HEK293 (cell line): ENCODE measurements around the gene ANKRD53.

ENCODE experiments used
- CTCF ChIA-PET: fragments of 350-600 bp; formaldehyde crosslinking; extraction: SDS; loops from one replicate; lab custom pipeline; 2021; ENCODE audit warnings: antibody characterized with exemption; lab: Yijun Ruan, JAX
- POLR2A ChIA-PET: fragments of 300-600 bp; formaldehyde crosslinking; extraction: SDS; loops from one replicate; lab custom pipeline; 2020; ENCODE audit warnings: antibody characterized with exemption, inconsistent platforms; lab: Yijun Ruan, JAX
- H3K27ac ChIP-seq: fragments of 200-500 bp; sonication (Bioruptor generic); 2 replicates; pipeline ENCODE4 v1.5.1; 2014; ENCODE audit warnings: low read depth, low read length, control low read depth, inconsistent platforms; ENCODE audit errors: extremely low read depth
- H3K36me3 ChIP-seq, 2 experiments: fragments of 200-500 bp in 1 of 2; sonication (Bioruptor generic) in 1 of 2; 1 replicate in 1 of 2; 2 replicates in 1 of 2; pipeline ENCODE4 v1.5.1; 2014 to 2017; ENCODE audit warnings: inconsistent platforms in 2 of 2, low read length in 2 of 2; ENCODE audit not compliant: control insufficient read depth in 2 of 2, insufficient read depth in 1 of 2
- H3K4me1 ChIP-seq: fragments of 200-500 bp; sonication (Bioruptor generic); 2 replicates; pipeline ENCODE4 v1.5.1; 2014; ENCODE audit warnings: mild to moderate bottlenecking, low read length, inconsistent platforms; ENCODE audit not compliant: control insufficient read depth, insufficient read depth
- H3K4me3 ChIP-seq: 2 replicates; pipeline ENCODE4 v1.5.1; 2011; ENCODE audit warnings: low read depth, mild to moderate bottlenecking, control low read depth, low read length, moderate library complexity
- H3K9me3 ChIP-seq: fragments of 200-500 bp; sonication (Bioruptor generic); 2 replicates; pipeline ENCODE4 v1.5.1; 2014; ENCODE audit warnings: low read depth, low read length, inconsistent platforms; ENCODE audit not compliant: control insufficient read depth, insufficient read depth
- GLI4 ChIP-seq: fragments of 450-650 bp; formaldehyde crosslinking; IDR thresholded peaks from 2 replicates; pipeline ENCODE4 v1.5.1; 2016; ENCODE audit warnings: missing biosample characterization, missing genetic modification characterization
- KLF16 ChIP-seq: fragments of 450-650 bp; formaldehyde crosslinking; IDR thresholded peaks from 2 replicates; pipeline ENCODE4 v1.5.1; 2017; ENCODE audit warnings: missing biosample characterization, missing genetic modification characterization
- MYNN ChIP-seq: fragments of 450-650 bp; formaldehyde crosslinking; IDR thresholded peaks from 2 replicates; pipeline ENCODE4 v1.5.1; 2016; ENCODE audit warnings: missing biosample characterization, missing genetic modification characterization, borderline replicate concordance
- SCRT2 ChIP-seq: fragments of 450-650 bp; formaldehyde crosslinking; IDR thresholded peaks from 2 replicates; pipeline ENCODE4 v1.5.1; 2016; ENCODE audit warnings: missing biosample characterization, missing genetic modification characterization
- WT1 ChIP-seq: fragments of 450-650 bp; formaldehyde crosslinking; IDR thresholded peaks from 2 replicates; pipeline ENCODE4 v1.5.1; 2016; ENCODE audit warnings: missing biosample characterization, missing genetic modification characterization
- ZBTB17 ChIP-seq: fragments of 450-650 bp; formaldehyde crosslinking; IDR thresholded peaks from 2 replicates; pipeline ENCODE4 v1.5.1; 2016; ENCODE audit warnings: missing biosample characterization, missing genetic modification characterization
- ZEB2 ChIP-seq: fragments of 450-650 bp; formaldehyde crosslinking; IDR thresholded peaks from 2 replicates; pipeline ENCODE4 v1.5.1; 2016; ENCODE audit warnings: missing biosample characterization, missing genetic modification characterization
- ZFHX2 ChIP-seq: fragments of 450-650 bp; formaldehyde crosslinking; conservative IDR thresholded peaks from 2 replicates; pipeline ENCODE4 v1.5.1; 2016; ENCODE audit warnings: missing biosample characterization, missing genetic modification characterization
- ZIC2 ChIP-seq: fragments of 450-650 bp; formaldehyde crosslinking; IDR thresholded peaks from 2 replicates; pipeline ENCODE4 v1.5.1; 2016; ENCODE audit warnings: missing biosample characterization, missing genetic modification characterization
- ZNF121 ChIP-seq: fragments of 450-650 bp; formaldehyde crosslinking; IDR thresholded peaks from 2 replicates; pipeline ENCODE4 v1.5.1; 2016; ENCODE audit warnings: missing biosample characterization, missing genetic modification characterization
- ZNF184 ChIP-seq: fragments of 450-650 bp; IDR thresholded peaks from 2 replicates; pipeline ENCODE4 v1.5.1; 2018; ENCODE audit warnings: missing biosample characterization, mild to moderate bottlenecking, missing genetic modification characterization
- ZNF19 ChIP-seq: fragments of 450-650 bp; formaldehyde crosslinking; IDR thresholded peaks from 2 replicates; pipeline ENCODE4; 2016; ENCODE audit warnings: missing biosample characterization, missing genetic modification characterization, low read depth
- ZNF202 ChIP-seq: fragments of 450-650 bp; formaldehyde crosslinking; IDR thresholded peaks from 2 replicates; pipeline ENCODE4 v1.5.1; 2016; ENCODE audit warnings: missing biosample characterization, missing genetic modification characterization, borderline replicate concordance
- ZNF214 ChIP-seq: fragments of 450-650 bp; formaldehyde crosslinking; IDR thresholded peaks from 2 replicates; pipeline ENCODE4 v1.5.1; 2017; ENCODE audit warnings: missing biosample characterization, mild to moderate bottlenecking, missing genetic modification characterization, borderline replicate concordance
- ZNF223 ChIP-seq: fragments of 450-650 bp; formaldehyde crosslinking; IDR thresholded peaks from 2 replicates; pipeline ENCODE4 v1.5.1; 2016; ENCODE audit warnings: missing biosample characterization, missing genetic modification characterization
- ZNF292 ChIP-seq: fragments of 450-650 bp; formaldehyde crosslinking; IDR thresholded peaks from 2 replicates; pipeline ENCODE4 v1.5.1; 2016; ENCODE audit warnings: low read depth, missing biosample characterization, missing genetic modification characterization, borderline replicate concordance
- ZNF335 ChIP-seq: fragments of 450-650 bp; formaldehyde crosslinking; conservative IDR thresholded peaks from 2 replicates; pipeline ENCODE4 v1.5.1; 2016; ENCODE audit warnings: missing biosample characterization, missing genetic modification characterization
- ZNF366 ChIP-seq: fragments of 450-650 bp; formaldehyde crosslinking; conservative IDR thresholded peaks from 2 replicates; pipeline ENCODE4 v1.5.1; 2016; ENCODE audit warnings: missing biosample characterization, missing genetic modification characterization
- ZNF398 ChIP-seq: fragments of 450-650 bp; formaldehyde crosslinking; IDR thresholded peaks from 2 replicates; pipeline ENCODE4 v1.5.1; 2017; ENCODE audit warnings: missing biosample characterization, missing genetic modification characterization
- ZNF426 ChIP-seq: fragments of 450-650 bp; formaldehyde crosslinking; IDR thresholded peaks from 2 replicates; pipeline ENCODE4 v1.5.1; 2017; ENCODE audit warnings: missing biosample characterization, missing genetic modification characterization, mild to moderate bottlenecking, inconsistent platforms, moderate library complexity
- ZNF513 ChIP-seq: fragments of 450-650 bp; IDR thresholded peaks from 2 replicates; pipeline ENCODE4 v1.5.1; 2018; ENCODE audit warnings: missing biosample characterization, missing genetic modification characterization
- ZNF514 ChIP-seq: fragments of 450-650 bp; formaldehyde crosslinking; IDR thresholded peaks from 2 replicates; pipeline ENCODE4 v1.5.1; 2016; ENCODE audit warnings: missing biosample characterization, missing genetic modification characterization
- ZNF521 ChIP-seq: fragments of 450-650 bp; formaldehyde crosslinking; IDR thresholded peaks from 2 replicates; pipeline ENCODE4 v1.5.1; 2017; ENCODE audit warnings: missing biosample characterization, mild to moderate bottlenecking, missing genetic modification characterization
- ZNF558 ChIP-seq: fragments of 450-650 bp; formaldehyde crosslinking; IDR thresholded peaks from 2 replicates; pipeline ENCODE4 v1.5.1; 2016; ENCODE audit warnings: missing biosample characterization, missing genetic modification characterization
- ZNF639 ChIP-seq: fragments of 450-650 bp; formaldehyde crosslinking; IDR thresholded peaks from 2 replicates; pipeline ENCODE4 v1.5.1; 2016; ENCODE audit warnings: missing biosample characterization, missing genetic modification characterization
- ZNF677 ChIP-seq: fragments of 450-650 bp; IDR thresholded peaks from 2 replicates; pipeline ENCODE4 v1.5.0; 2018; ENCODE audit warnings: missing biosample characterization, mild to moderate bottlenecking, missing genetic modification characterization, moderate library complexity
- ZNF692 ChIP-seq: fragments of 450-650 bp; formaldehyde crosslinking; IDR thresholded peaks from 2 replicates; pipeline ENCODE4 v1.5.1; 2016; ENCODE audit warnings: missing biosample characterization, missing genetic modification characterization
- ZNF701 ChIP-seq: fragments of 450-650 bp; formaldehyde crosslinking; IDR thresholded peaks from 2 replicates; pipeline ENCODE4 v1.5.1; 2016; ENCODE audit warnings: missing biosample characterization, missing genetic modification characterization
- ZNF792 ChIP-seq: fragments of 450-650 bp; formaldehyde crosslinking; IDR thresholded peaks from 2 replicates; pipeline ENCODE4 v1.5.1; 2016; ENCODE audit warnings: missing biosample characterization, missing genetic modification characterization

Gene ANKRD53

GRCh38 chr2:70981421-70981820 lies 3.0 kb downstream of the ANKRD53 start:
- Histone ChIP-seq H3K36me3 (peaks cover 0 to 41% of the 10 kb centered on the region in 2 experiments; a peak in 2 of 3 replicates), H3K9me3 (no peaks in the 10 kb centered on the region), H3K27ac (no peak overlapping the region), H3K4me1 (no peaks in the 10 kb centered on the region), H3K4me3 (no peak overlapping the region)
- TF ChIP-seq ZNF214 (tag by site-specific recombination) (no peak), ZNF792 (no peak), ZNF19 (tag by site-specific recombination) (no peak), WT1 (tag by site-specific recombination) (no peak), ZNF639 (tag by site-specific recombination) (no peak), ZNF521 (no peak), ZFHX2 (no peak), ZNF223 (tag by site-specific recombination) (no peak), MYNN (tag by site-specific recombination) (no peak), ZNF366 (tag by site-specific recombination) (no peak), ZNF558 (tag by site-specific recombination) (no peak)
- POLR2A ChIA-PET = no interaction called here
- CTCF ChIA-PET = interaction anchor here (0.7 to 1.6 kb wide), 5 partner anchors 65 to 192 kb away, joined by 3 to 8 read pairs (median 5); no protein-coding TSS in a partner anchor

- CTCF ChIA-PET = interaction anchor here (1.0 to 1.8 kb wide), 5 partner anchors 19 to 120 kb away, joined by 3 to 5 read pairs (median 4); no protein-coding TSS in a partner anchor
- Histone ChIP-seq H3K4me1 (no peaks in the 10 kb centered on the region), H3K36me3 (peaks cover 0 to 49% of the 10 kb centered on the region in 2 experiments; a peak in 2 of 3 replicates), H3K4me3 (no peak overlapping the region), H3K27ac (no peak overlapping the region), H3K9me3 (no peaks in the 10 kb centered on the region)
- no peak for TF ChIP-seq ZNF426 (tag by site-specific recombination)
- TF ChIP-seq GLI4 (tag by site-specific recombination) = no peak
- no peak for TF ChIP-seq ZNF514 (tag by site-specific recombination)
- no peak for TF ChIP-seq ZNF701
- TF ChIP-seq ZNF335 = no peak
- TF ChIP-seq ZNF558 (tag by site-specific recombination) = no peak
- no peak for TF ChIP-seq ZIC2 (tag by site-specific recombination)
- no peak for TF ChIP-seq ZBTB17
- no peak for TF ChIP-seq ZNF202 (tag by site-specific recombination)
- no peak for TF ChIP-seq ZNF121 (tag by site-specific recombination)
- no peak for TF ChIP-seq ZNF398 (tag by site-specific recombination)
- TF ChIP-seq ZNF677 (tag by site-specific recombination) = no peak
- no peak for TF ChIP-seq KLF16 (tag by site-specific recombination)
- TF ChIP-seq ZEB2 = no peak
- TF ChIP-seq SCRT2 (tag by site-specific recombination) = no peak
- TF ChIP-seq ZNF184 (tag by site-specific recombination) = no peak
- no peak for TF ChIP-seq ZNF692 (tag by site-specific recombination)
- no peak for TF ChIP-seq ZNF292 (tag by site-specific recombination)
- no peak for TF ChIP-seq ZNF513 (tag by site-specific recombination)
- POLR2A ChIA-PET = no interaction called here
These were observed 3.7 kb downstream of the ANKRD53 start for GRCh38 chr2:70981866-70982810.
